Subcutaneous adipose tissue (tissue), 4 donors: ENCODE results near the gene OR10D3. TPM values are rescaled to one million over a fixed set of nuclear protein-coding genes. Genes with fewer than 3 reads are reported as not detected.

Experiments
- CTCF ChIP-seq: fragments of 450-650 bp; IDR thresholded peaks from one replicate; pipeline ENCODE4 v1.5.1; 2016; ENCODE audit warnings: low read depth, mild to moderate bottlenecking, control low read depth, antibody characterized with exemption, moderate library complexity
- total RNA-seq, 4 donors: library from RNA; depleted of rRNA; stranded (reverse); fragments of >200 nt; gene quantifications; one replicate each; pipeline ENCODE4 v1.1.0, GENCODE V29; 2016

The OR10D3 gene
- not detected for total RNA-seq

- TF ChIP-seq CTCF = no peak
These were observed at the start of gene OR10D3 for GRCh38 chr11:124183068-124183467. OR10D3 (plus strand) TSS chr11:124183345; CDS start chr11:124185270, 1,925 bp downstream.

- TF ChIP-seq CTCF = no peak
These were observed 40.1 kb upstream of the OR10D3 start for GRCh38 chr11:124143034-124143433.

GRCh38 chr11:124147951-124148350 is 35.2 kb upstream of the OR10D3 start:
- no peak for TF ChIP-seq CTCF

- TF ChIP-seq CTCF = no peak
These were observed 32.5 kb upstream of the OR10D3 start for GRCh38 chr11:124150684-124151083.

GRCh38 chr11:124152770-124153407 is 30.3 kb upstream of the OR10D3 start:
- TF ChIP-seq CTCF = no peak

GRCh38 chr11:124153821-124154220 is 29.3 kb upstream of the OR10D3 start:
- no peak for TF ChIP-seq CTCF

GRCh38 chr11:124159481-124159880 is 23.7 kb upstream of the OR10D3 start:
- TF ChIP-seq CTCF = no peak
